Fibroblast of the aortic adventitia (primary cell): Measurements from ENCODE around the gene THRB. TPM values are rescaled to one million over a fixed set of nuclear protein-coding genes. Genes with fewer than 3 reads are reported as not detected.

ENCODE experiments used
- DNase-seq: peaks from one replicate; pipeline ENCODE4 v3.0.0-alpha.2; 2010; ENCODE audit warnings: low read depth
- H3K4me3 ChIP-seq: 2 replicates; pipeline ENCODE4 v1.5.1; 2011; ENCODE audit warnings: low read depth, mild to moderate bottlenecking, control low read depth, low read length, moderate library complexity
- CTCF ChIP-seq: IDR thresholded peaks from 2 replicates; pipeline ENCODE4 v1.5.1; 2011; ENCODE audit warnings: mild to moderate bottlenecking, low read length, control low read depth, inconsistent platforms; ENCODE audit not compliant: insufficient read depth
- total RNA-seq: library from RNA; depleted of rRNA; stranded (reverse); fragments of >200 nt; gene quantifications from 2 replicates; pipeline ENCODE4 v1.2.3, GENCODE V29; 2012; ENCODE audit warnings: low replicate concordance

Gene THRB
- total RNA-seq, 1 donor: 4.7 TPM

GRCh38 chr3:24227635-24228034 lies 267.0 kb downstream of the THRB start:
- no peak overlapping the region for H3K4me3 ChIP-seq
- DNase-seq: no peak
- TF ChIP-seq CTCF: no peak

- no peak for TF ChIP-seq CTCF
- H3K4me3 ChIP-seq: no peak overlapping the region
- DNase-seq: no peak
These were observed 268.3 kb downstream of the THRB start for GRCh38 chr3:24226397-24226796.

- no peak for TF ChIP-seq CTCF
- no peak overlapping the region for H3K4me3 ChIP-seq
- DNase-seq: peak; percentile 10
These were observed 269.2 kb downstream of the THRB start for GRCh38 chr3:24225385-24225950.

GRCh38 chr3:24224666-24225384 lies 269.8 kb downstream of the THRB start:
- TF ChIP-seq CTCF: no peak
- H3K4me3 ChIP-seq: no peak overlapping the region
- DNase-seq: no peak

- no peak for TF ChIP-seq CTCF
- DNase-seq: peak; percentile 18
These were observed 272.4 kb downstream of the THRB start for GRCh38 chr3:24222165-24222805.

GRCh38 chr3:24220859-24221657 lies 273.6 kb downstream of the THRB start:
- DNase-seq: peak; percentile 93
- no peak for TF ChIP-seq CTCF
- no peak overlapping the region for H3K4me3 ChIP-seq

More at GRCh38 chr3:24222165-24222805, 272.4 kb downstream of the THRB start:
- H3K4me3 ChIP-seq: no peak overlapping the region
